HG02642 (cell line): ENCODE data around the gene TPCN2.

Experiments used
- ATAC-seq: cut with Tn5 transposase; IDR thresholded peaks from one replicate; pipeline ENCODE4 v1.9.1; 2021; ENCODE audit warnings: mild to moderate bottlenecking; ENCODE audit not compliant: unreplicated experiment, poor library complexity

The TPCN2 gene

DNA sequence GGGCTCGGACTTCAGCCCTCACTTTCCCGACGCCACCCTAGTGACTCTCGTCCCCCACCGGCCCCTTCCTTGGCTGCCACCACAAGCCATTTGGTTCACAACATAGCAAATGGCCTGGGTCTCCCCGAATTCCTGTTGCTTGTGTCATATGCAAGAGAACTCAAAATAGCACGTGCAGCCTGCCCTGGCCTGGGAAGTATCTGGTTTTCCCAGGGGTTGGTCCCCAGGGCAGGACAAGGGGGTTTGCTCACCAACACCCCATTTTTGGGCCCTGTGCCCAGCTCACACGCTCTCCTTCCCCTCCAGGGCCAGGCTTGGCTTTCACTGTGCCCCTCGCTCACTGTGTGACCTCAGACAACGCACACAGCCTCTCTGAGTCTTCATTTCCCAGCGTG, 12.8 kb upstream of the TPCN2 start:
- no peak for ATAC-seq

DNA sequence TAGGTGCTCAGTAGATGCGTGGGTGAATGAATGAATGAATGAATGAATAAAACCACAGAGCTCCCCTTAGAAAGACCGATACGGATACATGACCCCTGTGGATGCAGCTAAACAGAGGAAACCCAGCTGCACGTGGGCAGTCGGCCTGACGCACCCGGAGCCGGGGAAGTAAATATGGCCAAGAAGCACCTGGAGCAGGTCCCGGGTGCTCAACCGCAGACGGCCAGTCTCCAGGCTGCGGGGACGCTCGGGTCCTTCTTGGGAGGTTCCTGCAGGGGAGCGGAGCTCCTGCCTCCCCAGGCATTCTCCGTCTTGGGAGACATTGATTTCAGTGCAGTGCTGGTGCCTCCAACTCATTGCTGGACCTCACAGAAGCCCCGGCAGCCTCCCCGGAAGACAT, 11.7 kb upstream of the TPCN2 start:
- no peak for ATAC-seq

DNA sequence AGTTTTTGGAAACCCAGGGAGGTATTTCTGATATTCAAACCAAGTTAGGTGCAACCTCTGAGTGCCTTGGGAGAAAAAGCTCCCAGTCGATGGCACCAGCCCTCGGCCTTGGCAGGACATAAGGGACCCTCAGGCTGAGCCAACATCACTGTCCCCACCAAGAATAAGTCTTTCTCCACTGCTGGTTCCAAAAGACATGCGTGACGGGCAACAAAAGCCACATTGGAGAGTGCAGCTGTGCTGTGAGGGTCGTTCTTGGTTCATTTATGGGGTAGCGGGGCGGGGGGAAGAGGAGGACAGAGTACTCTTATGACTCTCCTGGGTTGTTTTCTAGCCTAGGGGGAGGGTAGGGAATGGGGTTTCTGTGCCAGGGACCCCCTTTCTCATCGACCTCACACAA, 11.2 kb upstream of the TPCN2 start:
- no peak for ATAC-seq

DNA sequence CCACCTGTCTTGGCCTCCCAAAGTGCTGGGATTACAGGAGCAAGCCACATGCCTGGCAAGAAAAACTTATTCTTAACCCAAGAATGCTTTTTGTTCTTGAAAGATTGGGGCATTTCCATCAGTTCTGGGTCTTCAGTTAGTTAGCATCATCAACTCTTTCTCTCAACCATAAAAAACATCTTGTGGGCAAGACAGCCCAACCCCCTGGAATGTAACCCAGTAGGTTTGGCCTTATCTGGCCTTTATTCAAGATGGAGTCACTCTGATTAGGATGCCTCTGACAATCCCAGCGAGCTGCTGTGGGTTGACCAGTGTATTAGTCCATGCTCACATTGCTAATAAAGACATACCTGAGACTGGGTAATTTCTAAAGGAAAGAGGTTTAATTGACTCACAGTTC, 9.2 kb upstream of the TPCN2 start:
- ATAC-seq = no peak

DNA sequence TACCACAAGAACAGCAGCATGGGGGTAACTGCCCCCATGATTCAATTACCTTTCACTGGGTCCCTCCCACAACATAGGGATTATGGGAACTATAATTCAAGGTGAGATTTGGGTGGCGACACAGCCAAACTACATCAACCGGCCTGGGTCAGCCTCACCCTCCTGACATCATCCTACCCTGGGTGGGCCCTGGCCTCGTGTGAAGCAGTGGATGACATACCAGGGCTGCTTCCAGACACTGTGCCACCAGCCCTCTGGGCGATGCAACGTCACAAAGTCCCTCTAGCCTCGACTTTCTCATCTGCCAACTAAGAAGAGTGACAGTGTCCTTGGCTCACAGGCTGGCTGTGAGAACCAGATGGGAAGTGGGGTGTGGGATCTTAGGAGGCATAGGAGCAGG, 8.7 kb upstream of the TPCN2 start:
- no peak for ATAC-seq

DNA sequence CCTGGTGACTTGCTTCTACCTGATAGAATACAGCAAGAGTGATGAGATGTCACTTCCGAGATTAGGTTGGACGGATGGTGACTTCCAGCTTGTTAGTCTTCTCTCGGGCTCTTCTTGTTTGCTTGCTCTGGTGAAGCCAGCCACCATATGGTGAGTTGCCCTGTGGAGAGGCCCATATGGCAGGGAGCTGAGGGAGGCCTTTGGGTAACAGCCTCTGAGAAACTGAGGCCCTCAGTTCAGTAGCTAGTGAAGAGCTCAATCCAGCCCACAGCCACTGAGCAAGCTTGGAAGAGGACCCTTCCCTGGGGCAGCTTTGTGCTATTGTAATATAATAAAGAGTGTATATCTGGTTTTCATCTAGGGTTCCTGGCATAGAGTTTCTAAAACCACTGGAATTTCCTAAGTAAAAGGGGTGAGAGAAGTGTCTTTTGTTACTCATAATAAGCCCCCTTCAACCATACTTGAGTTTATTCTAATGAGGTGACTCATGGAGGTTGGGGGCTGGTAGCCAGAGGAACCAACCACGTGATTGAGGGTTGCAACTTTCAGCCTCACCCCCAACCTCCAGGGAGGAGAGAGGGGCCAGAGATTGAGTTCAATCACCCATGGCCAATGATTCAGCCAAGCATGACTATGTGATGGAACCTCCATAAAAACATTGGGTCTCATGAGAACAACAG, 8.0 kb upstream of the TPCN2 start:
- ATAC-seq = no peak

DNA sequence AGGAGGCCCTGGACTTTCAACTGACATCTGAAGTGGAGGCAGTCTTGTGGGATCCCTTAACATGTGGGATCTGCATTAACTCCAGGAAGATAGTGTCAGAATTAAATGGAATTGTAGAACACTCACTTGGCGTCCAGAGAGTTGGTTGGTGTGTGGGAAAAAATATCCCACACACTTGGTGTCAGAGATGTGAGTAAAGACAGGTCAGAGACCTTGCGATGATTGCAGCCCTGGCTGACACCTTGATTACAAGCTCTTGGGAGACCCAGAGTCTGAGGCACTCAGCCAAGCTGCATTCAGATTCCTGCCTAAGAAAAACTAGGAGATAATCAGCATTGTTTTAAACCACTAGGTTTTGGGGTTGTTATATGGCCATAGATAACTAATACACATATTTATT, 7.2 kb upstream of the TPCN2 start:
- no peak for ATAC-seq

DNA sequence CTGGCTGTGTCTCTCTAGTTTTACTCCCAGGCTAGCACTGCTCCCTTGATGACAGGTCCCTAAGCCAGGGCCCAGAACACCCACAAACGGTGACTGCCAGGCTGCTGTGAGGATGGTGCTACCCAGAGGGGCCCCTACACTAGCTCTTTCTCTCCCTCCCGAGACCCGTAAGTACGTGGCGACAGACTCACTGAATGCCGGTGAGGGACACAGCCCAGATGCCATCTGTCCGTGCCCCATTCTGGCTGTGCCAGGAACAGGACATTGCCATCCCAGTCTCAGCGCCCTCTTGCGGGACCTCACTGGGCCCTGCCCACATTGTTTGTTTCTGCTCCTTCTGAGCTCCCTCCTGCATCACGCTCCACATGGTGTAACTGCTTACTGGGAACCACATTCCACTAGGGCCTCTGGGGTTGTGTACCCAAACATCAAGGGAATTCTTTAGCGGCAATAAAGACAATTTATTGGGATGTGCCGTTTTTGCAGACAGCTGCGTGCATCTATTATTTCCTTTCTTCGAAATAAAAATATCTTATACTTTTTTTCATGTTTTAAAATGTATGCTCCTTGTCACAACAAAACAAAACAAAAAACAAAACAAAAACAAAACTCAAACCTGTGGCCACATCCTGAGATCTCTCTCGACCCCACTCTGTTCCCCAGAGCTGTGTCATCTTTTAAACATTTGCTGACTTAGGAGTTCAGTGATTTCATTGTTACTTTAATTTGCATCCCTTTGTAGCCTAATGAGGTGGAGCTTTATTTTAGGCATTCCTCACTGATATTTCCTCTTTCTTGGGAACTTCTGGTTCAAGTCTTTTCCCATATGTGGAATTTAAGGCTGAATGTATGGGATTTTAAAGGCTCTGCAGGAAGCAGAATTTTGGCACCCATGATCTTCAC, 4.4 kb upstream of the TPCN2 start:
- ATAC-seq = no peak

DNA sequence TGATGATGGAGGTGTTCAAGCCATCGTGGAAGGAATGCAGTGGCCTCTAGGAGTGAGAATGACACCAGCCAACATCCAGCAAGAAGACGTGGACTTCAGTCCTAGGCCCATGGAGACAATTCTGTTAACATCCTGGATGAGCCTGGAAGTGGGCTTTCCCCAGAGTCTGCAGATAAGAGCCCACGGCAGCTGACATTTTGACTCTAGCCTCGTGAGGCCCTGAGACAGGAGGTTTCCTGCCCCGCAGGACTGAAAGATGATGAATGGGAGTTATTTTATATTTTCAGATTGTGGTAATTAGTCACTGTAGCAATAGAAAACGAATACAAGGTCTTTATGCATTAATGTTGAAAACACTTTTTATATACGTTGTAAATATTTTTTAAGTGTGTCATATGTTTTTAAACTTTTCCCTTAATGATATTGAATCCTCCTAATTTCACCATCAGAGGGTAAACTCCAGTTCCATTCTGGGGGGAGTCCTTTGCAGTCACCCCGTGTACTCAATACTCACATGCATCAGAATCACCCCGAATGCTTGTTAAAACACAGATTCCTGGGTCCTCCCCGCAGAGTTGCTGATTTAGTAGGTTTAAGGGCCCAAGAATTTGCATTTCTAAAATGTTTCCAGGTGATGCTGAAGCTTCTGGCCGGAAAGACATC, 570 bp upstream of the TPCN2 start:
- no peak for ATAC-seq

DNA sequence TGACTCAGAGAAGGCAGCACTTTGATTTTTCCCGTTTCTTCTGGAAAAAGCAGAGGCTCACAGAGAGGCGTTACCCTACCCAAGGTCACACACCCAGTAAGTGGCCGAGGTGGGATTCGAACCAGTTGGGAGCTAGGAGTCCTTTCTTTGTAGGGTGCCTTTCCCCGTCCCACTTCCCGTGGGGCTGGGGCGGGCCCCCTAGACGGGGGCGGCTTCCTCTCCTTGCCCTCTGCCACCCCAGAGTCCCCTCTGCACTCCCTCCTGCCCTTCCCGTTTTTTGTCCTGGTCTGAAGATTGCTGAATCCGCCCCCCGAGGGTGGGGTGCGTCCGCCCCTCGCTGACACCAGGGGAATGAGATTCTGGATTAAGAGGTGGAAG, 747 bp downstream of the TPCN2 start:
- no peak for ATAC-seq

DNA sequence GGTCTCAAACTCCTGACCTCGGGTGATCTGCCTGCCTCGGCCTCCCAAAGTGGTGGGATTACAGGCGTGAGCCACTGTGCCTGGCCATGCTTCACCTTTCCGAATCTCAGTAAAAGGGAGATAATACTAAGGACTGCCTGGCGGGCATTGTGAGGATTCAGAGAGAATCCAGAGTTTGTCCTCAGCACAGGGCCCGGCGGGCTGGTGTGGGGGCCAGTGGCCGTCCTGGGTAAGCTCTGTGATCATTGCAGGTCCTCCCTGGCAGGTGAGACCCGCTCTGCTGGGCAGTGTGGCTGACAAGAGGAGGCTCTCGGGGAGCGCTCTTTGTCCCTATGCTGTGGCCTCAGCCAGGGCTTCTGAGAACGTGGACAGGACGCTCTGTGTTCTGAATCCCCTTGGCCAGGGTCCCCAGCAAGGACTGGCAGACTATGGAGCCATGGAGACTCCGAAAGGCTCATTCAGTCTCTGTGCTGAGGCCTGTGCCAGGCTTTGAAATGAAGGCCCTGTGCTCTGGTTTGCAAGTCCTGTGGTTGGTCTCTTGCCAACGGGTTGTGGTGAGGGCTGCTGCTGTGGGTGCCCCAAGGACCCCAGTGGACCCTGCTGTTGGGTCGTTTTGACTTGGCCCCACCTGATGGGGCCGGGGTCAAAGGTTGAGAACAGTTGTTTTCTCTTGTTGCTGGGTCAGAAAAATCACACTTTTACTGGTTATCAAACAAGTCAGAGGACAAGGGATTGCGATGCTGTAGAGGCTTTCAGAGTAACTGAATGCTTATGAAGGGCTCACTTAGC, 2.1 kb downstream of the TPCN2 start:
- no peak for ATAC-seq

DNA sequence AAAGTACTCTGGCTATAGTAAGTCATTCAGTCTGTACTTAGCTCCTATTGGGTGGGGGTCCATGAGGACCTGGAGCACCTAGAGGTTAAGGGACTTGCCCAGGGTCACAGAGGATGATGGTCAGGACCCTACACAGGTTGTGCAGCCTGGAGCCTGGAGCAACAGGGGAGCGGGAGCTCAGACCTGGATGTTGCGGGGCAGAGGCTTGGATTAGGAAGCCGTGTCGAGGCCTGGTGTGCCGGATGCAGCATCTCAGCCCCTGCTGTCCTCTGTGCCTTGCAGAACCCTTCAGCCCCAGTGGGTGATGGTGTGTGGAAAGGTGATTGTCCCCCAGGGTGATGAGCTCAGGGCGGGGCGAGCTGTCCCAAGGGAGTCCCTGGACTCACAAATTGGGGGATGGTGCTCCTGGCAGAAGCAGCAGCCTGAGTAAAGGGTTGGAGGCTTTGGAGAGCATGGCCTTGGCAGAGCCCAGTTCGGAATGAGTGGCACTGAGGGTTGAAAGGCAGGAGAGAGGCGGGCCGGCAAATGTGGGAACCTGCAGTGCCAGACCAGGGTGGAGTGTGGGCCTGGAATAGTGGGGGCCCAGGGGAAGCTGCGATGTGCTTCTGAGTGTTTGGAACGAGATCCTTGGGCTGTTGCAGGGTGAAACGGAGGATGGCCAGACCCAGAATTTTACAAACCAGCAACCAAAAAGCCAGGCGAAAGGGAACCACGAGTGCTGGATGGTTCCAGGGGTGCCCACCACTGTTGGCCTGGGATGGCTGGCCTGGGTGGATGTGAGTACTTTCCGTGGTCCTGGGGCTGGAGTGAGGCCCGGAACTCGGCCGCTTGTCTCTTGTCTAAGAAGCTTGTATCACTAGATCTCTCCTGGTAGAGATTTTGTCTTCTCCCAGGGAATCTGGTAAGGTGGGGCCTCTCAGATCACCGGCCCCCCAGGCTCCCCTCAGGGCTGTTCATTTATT, 2.9 kb downstream of the TPCN2 start:
- ATAC-seq = no peak

DNA sequence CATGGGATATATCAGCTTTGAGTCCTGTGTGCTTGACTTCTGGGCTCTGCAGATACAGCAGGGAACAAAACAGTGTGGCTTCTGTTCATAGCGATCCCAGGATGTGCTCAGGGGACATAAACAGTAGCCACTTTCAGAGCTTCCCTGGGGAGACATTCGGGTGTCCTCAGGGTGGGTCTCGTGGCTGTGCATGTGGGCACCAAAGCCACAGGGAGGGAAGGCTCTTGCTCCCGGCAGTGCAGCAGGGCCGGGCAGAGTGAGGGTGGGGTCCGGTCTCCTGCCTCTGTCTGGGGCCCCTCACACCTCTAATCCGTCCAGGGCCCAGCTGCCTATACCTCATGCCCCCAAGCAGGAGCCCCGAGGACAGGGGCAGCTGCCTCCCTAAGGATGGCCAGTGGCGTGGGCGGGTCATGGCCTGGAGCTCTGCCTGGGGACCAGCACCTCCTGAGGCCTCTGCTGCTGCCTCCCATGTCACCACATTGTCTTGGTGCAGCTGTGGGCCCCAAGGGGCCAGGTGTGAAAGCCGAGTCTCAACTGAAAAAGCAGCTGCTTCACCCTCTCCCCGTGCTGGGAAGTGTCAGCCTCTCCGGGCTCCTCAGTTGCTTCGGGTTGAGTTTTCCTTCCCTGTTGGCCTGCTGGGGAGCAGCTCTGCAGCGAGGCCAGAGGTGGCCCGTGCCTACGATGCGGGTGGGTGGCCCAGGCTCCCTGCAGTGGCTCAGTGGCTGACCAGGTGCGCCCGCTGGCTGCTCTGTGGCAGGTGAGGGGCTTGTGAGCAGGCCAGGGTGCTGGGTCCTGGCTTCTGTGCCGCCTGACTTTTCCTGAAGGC, 3.8 kb downstream of the TPCN2 start:
- no peak for ATAC-seq

DNA sequence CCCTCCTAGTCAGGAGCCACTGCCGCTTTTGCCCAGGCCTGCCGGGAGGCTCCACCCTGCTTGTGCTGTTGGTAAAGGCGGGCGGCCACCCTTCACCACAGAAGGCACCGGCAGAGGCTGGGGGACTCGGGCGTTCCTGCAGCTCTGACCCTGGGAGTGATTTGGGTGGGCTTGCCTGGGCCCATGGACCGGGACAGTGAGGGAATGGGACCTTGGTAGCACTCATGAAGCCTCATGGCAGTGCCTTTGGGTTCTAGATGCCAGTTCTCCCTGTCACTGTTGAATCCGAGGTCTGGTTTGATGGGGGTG, 4.4 kb downstream of the TPCN2 start:
- ATAC-seq = no peak

DNA sequence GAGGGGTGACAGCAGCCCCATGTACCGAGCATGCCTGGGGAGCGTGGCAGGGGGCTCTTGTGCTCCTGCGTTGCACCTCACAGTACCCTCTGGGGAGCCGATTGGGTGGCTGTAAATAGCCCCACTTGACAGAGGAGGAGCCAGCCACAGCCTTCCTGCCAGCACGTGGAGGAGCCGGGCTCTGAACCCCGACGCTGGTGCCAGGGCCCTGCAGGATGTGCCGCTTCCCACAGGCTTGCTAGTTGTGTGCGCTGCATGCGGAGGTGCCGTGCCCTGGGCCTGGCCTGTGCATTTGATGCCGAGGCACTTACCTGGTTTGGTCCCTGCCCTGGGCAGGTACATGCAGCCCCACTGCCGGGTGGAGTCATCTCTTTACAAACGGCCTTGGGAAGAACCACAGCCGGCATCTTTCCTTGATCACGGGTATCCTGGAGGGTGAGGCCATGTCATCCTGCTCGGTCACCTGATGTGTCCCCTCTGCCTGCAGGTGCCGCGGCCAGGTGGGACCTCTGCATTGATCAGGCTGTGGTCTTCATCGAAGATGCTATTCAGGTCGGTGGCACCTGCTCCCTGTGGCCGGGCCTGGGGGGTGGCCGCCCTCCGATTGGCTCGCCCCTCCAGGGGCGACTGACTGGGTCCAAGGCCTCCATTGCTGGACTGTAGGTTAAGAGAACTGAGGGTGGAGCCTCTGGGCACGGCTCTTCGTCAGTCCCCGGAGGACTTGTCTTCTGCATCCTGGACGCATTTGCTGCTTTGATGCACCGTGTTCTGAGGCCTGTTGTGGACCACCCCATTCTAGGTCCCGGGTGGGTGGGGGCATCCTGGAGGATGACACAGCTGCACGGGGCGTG, 5.0 kb downstream of the TPCN2 start:
- no peak for ATAC-seq

DNA sequence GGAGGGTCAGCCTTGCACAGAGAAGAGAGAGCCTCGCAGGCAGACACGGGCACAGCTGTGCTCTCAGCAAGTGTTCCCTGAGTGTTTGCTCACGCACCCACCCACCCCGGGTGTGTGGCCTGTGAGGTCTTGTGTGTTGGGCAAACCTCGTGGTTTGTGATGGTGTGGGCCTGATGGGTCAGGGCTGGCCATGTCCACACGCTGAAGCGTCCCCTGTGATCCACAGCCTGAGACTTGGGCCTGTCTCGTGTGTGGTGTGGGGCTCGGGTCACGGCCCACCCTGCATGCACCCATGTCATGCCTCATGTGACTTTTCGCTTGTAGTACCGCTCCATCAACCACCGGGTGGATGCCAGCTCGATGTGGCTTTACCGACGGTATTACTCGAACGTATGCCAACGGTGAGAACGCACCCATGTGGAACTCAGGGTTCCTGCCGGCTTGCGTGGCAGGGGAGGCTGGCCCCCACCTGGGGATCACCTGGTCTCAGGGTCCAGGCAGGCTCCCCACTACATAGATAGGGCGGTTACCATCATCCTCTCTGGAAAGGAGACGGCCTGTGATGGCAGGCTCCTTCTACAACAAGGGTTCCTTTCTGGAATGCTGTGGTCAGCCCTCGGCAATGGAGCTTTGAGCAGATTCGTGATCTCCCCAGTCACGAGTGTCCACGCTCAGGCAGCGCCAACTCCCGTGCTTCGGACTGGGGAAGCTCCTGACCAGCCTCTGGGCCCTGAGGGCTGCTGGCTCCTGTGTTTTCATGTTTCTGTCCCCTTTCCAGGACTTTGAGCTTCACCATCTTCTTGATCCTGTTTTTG, 5.9 kb downstream of the TPCN2 start:
- no peak for ATAC-seq

DNA sequence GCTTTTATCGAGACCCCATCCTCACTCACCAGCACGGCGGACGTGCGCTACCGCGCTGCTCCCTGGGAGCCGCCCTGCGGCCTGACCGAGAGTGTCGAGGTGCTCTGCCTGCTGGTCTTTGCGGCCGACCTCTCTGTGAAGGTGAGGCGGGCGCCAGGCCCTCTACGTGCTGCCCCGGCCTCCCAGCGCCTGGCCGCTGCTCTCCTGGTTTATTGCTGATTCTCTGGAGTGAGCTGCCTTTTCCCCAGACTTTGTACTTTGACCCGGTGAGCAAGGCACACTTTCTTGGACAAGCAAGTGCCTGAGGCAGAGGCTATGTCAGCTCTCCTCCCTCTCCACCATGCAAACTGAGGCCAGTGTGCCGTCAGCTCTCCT, 6.5 kb downstream of the TPCN2 start:
- no peak for ATAC-seq
